Activated CD8-positive, alpha-beta memory T cell treated with anti-CD3 and anti-CD28 coated beads for 36 hours (primary cell): ENCODE measurements around the gene TNFAIP8L3. TPM values are rescaled to one million over a fixed set of nuclear protein-coding genes. Genes with fewer than 3 reads are reported as not detected.

Source experiments
- CTCF ChIA-PET: fragments of 350-600 bp; sonication (Branson Sonifier 250); formaldehyde crosslinking; loops from one replicate; lab custom pipeline; 2021; ENCODE audit warnings: antibody characterized with exemption; lab: Charles Lee
- POLR2A ChIA-PET: fragments of 350-600 bp; sonication (Branson Sonifier 250); formaldehyde crosslinking; loops from one replicate; lab custom pipeline; 2021; ENCODE audit warnings: antibody characterized with exemption; lab: Charles Lee
- total RNA-seq, 2 experiments: library from RNA; stranded (reverse); gene quantifications; one replicate each; pipeline ENCODE4 v1.2.3, GENCODE V29; 2021

The TNFAIP8L3 gene
- total RNA-seq, 2 experiments from 2014 or later: 1.2 to 1.6 TPM

DNA sequence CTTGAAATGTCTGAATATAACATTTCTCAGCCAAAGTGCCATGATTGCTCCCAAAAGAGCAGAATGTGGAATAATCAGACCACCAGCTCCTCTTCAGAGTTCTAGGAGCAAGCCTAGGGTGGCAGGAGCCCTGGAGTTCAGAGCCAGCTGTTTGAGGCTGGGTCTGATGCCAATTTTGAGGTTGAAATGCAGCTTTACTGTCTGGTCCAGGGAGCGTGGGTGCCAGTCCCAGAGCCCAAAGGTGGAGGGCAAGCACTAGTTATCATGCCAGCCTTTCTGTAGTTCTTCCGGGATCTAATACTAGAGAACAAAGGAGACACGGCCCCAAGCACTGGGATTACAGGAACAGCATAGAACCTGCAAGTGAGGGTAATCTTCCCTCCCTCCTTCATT is 69.3 kb downstream of the TNFAIP8L3 start:
- POLR2A ChIA-PET: no interaction called here
- CTCF ChIA-PET: no interaction called here

DNA sequence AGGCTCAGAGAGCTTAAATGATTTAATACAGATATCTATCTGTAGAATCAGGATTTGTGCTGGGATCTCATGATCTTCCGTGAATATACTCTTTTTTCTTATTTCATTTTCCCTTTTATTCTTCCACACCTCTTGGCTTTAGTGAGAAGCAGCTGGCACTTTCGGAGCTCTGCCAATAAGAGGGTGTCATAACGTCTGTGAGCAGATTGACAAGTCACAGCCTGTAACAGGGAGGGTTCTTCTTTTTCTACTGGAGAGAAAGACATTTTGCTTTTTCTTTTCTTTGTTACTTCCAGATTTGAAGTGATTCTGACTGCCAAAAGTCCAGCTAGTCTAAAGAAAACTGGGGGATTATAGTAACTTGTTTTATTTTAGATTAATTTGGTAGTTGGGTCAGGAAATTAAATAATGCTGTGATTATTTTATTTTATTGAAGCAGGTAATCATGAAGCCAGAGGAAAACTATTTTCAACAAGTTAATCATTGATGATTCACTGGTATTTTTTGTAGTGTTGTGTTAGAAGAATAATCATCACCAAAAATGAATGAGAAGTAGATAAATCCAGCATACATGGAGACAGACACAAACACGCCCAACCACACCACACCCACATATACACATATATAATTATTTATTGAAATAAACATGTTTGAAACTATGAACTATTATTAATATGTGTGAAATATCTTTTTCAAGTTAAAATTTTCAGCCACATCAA is 69.8 kb downstream of the TNFAIP8L3 start:
- CTCF ChIA-PET: no interaction called here
- POLR2A ChIA-PET: no interaction called here

DNA sequence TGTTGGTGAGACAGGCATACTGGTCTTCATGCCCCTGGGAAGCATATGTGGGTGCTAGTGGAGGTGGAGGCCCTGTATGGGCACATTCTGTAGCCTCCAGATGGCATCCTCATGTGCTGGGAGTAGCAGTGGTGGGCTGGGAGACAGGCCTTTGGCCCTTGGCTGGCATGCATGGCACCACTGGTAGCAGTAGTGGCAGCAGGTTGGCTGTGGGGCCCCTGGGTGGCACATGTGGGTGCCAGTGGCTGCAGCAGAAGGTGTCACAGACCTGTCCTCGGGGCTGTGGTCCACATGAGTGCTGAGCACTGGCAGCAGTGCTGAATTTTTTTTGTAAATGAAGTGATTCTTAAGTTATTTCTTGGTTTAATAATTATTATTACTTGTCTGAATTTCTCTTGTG is 71.2 kb downstream of the TNFAIP8L3 start:
- POLR2A ChIA-PET: no interaction called here
- CTCF ChIA-PET: no interaction called here

DNA sequence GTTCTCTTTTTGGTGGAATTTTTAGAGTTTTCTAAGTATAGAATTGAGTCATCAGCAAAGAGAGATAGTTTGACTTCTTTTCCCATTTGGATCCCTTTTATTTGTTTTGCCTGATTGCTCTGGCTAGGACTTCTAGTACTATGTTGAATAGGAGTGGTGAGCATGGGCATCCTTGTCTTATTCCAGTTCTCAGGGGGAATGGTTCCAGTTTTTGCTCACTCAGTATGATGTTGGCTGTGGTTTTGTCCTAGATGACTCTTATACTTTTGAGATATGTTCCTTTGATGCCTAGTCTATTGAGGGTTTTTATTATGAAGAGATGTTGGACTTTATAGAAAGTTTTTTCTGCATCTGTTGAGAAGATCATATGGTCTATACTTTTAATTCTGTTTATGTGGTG is 72.5 kb downstream of the TNFAIP8L3 start:
- ChIA-PET POLR2A (no interaction called here), CTCF (no interaction called here)

- CTCF ChIA-PET: no interaction called here
- POLR2A ChIA-PET: no interaction called here
Measured at GRCh38 chr15:51016615-51017014, 78.1 kb downstream of the TNFAIP8L3 start.

GRCh38 chr15:51011212-51011611 is 83.5 kb downstream of the TNFAIP8L3 start:
- CTCF ChIA-PET: no interaction called here
- POLR2A ChIA-PET: no interaction called here

DNA sequence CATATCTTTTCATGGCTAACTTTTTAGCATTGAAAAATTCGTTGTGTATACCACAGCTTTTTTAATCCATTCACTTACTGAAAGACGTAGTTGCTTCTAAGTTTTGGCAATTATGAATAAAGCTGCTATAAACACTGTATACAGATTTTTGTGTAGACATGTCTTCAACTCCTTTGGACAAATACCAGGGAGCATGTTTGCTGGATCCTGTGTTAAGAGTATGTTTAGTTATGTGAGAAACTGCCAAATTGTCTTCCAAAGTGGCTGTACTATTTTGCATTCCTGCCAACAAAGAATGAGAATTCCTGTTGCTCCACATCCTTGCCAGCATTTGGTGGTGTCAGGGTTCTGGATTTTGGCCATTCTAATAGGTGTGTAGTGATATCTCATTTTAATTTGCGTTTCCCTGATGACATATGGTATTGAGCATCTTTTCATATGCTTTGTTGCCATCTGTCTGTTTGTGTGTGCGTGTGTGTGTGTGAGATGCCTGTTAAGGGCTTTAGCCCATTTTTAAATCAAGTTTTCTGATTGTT is 87.5 kb downstream of the TNFAIP8L3 start:
- CTCF ChIA-PET: no interaction called here
- POLR2A ChIA-PET: no interaction called here

Other genes with a start within 250 kb of the TNFAIP8L3 start
- 10 to 100 TPM; 21.2 to 21.5 TPM for gene AP4E1, start 186.2 kb downstream of the TNFAIP8L3 start, total RNA-seq
- gene CYP19A1, start 243.7 kb upstream of the TNFAIP8L3 start, total RNA-seq: not detected
- gene GLDN, start 246.7 kb upstream of the TNFAIP8L3 start, total RNA-seq: not detected